ENCODE measurements around the gene SLC9A3.

The SLC9A3 gene

DNA sequence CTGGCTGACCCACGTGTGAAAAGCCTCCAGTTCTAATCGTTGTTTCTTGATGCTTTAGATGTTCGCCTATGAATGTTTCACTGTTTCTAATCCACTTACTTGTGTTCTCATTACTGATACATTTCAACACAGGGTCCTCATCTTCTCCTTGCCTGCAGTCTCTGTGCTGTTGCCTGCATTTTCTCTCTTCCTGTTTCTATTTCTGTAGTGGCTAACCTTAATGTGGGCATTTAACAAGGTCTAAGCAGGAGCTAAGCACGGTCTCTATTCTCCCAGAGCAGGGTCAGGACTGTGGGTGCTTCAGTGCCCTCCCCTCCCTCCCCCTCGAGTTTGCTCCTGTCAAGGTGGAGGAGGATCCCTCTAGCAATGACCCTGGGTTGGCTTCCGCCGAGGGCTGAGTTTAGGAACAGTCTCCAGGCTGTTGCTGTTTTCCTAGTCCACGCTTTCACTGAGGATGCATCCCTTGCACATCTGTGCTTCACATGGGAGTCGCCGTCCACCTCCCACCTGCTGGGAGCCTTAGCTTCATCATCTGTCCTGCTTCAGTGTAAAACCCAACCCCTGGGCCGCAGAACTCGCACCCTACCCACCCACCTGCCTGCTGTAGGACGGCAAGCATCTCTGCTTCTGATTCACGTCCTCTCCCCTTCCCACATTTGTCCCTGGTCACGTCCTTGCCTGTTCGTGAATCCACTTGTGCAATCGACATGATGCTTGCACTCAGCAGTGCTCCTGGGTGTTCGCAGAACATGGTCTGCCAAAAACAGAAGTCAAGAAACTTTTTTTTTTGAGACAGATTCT is 83.6 kb downstream of the SLC9A3 start:
- peak; percentile 24 to 47 for DNase-seq

GRCh38 chr5:439636-440035 is 84.6 kb downstream of the SLC9A3 start:
- no peak for DNase-seq

GRCh38 chr5:439181-439580 is 85.1 kb downstream of the SLC9A3 start:
- no peak for DNase-seq

DNA sequence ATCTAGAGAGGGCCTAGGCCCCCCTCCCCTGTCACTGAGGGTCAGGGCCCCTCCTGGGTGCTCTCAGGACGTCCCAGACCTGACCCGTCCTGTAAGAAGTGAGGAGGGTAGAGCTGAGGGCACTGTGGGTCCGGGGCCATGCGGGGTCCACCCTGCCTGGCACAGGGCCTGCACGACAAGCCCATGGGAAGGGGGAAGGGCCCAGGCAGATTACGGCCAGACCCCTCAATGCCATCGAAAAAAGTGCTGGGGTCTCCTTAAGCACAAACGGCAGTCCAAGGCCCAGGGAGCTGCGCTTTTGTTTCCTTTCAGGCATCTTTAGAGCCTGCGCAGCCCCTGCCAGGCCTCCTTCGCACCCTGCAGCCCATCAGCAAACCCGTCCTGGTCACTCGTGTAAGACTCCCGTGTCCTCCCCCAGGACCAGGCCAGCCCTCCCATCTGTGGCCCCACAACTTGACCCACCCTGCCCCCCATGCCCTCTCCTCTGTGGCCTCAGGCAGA is 85.7 kb downstream of the SLC9A3 start:
- no peak for DNase-seq

DNA sequence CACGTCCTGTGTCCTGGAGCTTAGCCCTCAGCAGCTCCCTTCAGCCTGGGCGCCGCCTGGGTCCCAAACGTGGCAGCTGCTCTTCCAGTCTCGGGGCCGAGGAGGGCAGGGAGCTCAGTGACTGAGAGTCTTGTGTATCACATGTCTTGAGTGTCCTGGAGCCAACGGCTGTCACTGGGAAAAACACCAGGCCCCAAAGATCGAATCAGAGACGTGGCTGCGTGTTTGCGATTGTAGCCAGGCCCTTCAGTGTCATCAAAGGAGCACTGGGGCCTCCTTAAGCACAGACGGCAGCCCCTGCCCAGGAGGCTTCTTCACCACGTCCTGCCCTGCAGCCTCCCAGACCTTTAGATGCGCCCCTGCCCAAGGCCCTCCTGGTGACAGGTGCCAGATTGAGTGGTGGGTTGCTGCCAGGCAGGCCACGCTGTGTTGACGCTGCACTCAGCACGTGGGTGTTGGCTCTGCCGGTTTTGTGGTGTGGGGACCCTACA is 86.9 kb downstream of the SLC9A3 start:
- no peak for DNase-seq

DNA sequence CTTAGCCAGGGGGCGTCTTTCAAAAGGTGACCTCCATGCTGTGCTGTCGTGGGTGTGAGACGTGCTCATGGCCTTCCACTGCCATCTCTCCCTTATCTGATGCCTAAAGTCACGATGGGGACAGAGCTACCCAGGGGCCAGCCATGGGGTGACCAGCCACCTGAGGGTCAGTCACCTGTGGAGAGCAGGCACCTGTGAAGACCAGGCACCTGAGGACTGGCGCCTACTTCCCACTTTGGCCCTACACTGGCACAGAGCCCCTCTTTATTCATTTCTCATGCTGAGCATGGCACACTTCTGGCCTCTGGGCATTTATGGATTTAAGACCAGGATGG is 87.6 kb downstream of the SLC9A3 start:
- no peak for DNase-seq

GRCh38 chr5:435961-436640 is 88.1 kb downstream of the SLC9A3 start:
- DNase-seq: peak; percentile 30 to 33

DNA sequence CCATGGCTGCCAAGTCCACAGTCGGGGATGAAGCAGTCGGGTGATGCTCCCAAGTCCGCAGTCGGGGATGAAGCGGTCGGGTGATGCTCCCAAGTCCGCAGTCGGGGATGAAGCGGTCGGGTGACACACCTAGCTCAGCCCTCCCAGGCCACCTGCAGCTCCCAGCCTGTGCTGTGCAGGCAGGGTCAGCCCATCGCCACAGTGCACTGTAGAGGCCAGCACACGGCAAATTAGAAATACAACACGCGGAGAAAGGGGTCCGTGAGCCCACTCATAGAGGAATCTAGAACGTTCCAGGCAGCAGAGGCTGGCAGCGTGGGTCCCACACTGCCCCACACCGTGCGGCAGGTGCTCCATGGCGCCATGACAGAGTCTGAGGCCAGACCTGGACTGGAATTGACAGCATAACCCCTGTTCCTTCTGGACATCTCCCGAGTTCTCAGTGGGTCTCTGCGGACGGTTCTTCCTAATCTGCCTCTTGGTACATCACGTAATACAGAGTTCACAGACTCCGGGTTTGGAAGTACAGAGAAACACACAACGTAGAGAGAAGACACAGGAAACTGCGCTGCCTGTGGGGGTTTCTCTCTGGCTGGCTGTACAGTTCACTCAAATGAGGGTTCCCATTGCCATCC is 89.0 kb downstream of the SLC9A3 start:
- no peak for DNase-seq

GRCh38 chr5:434443-435146 is 89.7 kb downstream of the SLC9A3 start:
- DNase-seq: no peak

- no peak for DNase-seq
Measured at GRCh38 chr5:433836-434235, 90.4 kb downstream of the SLC9A3 start.

DNA sequence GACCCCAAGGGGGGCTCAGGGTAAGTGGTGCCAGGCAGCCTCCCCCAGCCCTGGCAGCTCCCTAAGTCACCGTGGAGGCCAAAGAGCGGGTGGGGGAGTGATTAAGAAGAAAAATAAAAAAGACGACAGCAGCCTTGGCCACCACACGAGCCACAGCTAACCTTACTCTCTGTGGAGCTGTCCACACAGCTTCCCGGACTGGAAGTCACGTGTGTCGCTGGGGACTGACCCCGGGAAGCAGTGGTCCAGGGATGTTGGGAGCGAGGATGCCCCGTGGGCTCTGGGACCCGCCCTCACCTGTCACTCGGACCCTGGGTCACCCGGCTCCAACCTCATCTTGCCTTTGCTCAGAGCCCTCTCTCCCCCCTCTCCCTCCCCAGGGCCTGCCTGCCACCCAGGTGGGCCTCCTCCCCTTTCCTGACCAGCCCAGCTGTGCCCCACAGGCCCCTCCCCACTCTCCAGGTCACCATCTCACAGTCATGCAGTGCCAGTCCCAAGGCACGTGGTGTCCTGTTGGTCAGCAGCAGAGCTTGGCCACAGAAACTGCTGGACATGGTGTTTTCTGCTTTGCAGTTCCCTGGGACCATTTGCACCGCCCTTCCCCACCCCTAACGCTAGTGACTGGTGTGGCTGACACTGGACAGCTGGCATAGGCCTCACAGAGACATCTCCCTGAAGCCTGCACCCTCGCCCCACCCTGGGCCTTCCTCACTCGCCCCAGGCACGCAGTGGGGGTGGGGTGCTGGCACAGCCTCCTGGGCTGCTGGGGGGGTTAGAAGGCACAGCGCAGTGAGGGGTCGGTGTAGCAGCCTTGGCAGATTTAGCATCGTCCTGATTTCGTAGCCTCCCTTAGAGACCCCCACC is 91.1 kb downstream of the SLC9A3 start:
- DNase-seq: no peak

- DNase-seq: no peak
Measured at GRCh38 chr5:432201-432927, 91.9 kb downstream of the SLC9A3 start.

GRCh38 chr5:431711-432050 is 92.6 kb downstream of the SLC9A3 start:
- no peak for DNase-seq

- DNase-seq: peak in 1 of 2 experiments; percentile 24
Measured at GRCh38 chr5:431001-431710, 93.1 kb downstream of the SLC9A3 start.

DNA sequence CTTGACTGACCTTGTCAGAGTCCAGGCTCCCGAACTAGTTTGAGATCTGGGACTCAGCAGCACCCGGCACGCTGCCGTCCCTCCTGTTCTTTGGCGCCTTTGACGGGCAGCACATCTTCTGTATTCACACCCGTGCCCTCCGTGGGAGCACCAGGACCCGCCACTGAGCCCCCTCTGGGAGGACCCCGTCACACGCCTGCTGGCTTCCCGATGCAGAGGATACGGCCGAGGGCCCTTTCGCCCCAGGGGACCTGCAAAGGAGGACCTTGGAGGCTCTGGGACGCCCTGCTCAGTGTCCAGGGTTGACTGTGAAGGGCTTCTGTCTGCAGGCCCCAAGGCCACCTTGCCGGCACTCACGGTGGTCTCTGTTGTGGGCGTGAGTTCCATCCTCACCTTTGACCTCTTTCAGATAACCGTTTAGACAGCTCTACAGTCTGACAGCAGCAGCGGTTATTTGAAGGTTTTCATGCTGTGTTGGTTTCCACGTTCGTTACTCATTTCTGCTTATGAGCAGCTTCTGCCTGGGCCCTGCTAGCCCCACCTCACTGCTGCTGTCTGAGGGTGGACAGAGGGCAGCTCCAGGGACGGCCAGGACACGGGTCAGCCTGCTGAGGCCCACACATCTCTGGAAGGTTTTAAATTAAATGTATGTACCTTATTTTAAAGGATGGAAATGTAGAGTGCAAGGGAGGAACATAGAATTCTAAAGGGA is 93.9 kb downstream of the SLC9A3 start:
- DNase-seq: no peak

- no peak for DNase-seq
Measured at GRCh38 chr5:429453-430188, 94.6 kb downstream of the SLC9A3 start.

DNA sequence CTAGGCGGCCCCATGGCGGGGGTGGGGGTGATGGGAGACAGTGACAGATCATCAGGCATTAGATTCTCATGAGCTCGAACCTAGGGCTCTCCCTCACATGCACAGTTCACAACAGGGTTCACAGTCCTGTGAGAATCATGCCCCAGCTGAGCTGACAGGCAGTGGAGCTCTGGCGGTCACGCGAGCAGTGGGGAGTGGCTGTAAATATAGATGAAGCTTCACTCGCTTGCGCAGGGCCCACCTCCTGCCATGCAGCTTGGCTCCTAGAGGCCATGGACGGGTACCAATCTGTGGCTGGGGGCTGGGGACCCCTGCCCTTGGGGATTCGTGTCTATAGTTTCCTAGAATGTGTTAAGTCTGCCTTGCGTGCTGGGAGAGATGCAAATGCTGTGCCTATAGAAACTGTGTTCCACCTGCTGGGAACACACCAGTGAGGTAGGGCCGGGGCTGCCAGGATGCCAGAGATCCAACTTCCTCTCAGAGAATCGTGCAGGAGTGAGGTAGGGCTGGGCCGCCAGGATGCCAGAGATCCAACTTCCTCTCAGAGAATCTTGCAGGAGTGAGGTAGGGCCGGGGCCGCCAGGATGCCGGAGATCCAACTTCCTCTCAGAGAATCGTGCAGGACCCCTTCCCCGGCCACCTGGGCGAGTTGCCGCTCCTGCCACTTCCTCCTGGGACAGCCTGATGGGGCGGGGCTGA is 95.3 kb downstream of the SLC9A3 start:
- no peak for DNase-seq

DNA sequence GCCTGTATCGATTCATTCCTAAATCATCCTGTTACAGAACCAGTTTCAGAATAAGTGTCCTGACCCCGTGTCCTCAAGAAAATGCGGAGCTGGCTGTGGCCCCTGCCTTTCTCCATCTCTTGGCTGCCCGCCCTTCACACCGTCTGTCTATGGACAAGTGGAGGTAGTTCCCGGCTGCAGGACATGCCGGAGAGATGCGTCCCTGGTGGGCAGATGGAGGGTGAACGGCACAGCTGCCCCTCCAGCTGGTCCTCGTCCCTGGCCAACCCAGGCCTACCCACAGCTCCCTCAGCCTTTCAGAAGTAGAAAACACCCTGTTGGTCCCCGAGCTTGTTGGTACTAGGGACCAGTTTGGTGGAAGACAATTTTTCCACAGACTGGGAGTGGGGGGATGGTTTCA is 96.0 kb downstream of the SLC9A3 start:
- no peak for DNase-seq
